Measurements from ENCODE around the gene LPP. TPM values are rescaled to one million over a fixed set of nuclear protein-coding genes. Genes with fewer than 3 reads are reported as not detected.

Gene LPP
- total RNA-seq, 3 donors from 2014 or later (not counting 1 experiment from before 2014, with no cell fraction given), result 137 to 163 (median 149) TPM

DNA sequence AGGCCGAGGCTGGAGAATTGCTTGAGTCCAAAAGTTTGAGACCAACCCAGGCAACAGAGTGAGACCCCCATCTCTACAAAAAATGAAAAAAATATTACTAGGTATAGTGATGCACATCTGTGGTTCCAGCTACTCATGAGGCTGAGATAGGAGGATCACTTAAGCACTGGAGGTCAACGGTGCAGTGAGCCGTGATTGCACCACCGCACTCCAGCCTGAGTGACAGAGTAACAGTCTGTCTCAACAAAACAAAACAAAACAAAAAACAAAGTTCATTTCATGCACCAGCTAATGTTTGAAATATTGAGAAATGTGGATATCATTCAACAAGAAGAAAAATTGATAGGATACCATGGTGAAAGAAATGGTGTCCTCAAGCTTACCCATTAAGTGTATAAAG, 567.4 kb downstream of the LPP start:
- Histone ChIP-seq H3K9me3 (ENCODE audit: control insufficient read depth, insufficient read depth, low read length) (no peaks in the 10 kb centered on the region), H3K4me3 (ENCODE audit: low read length) (no peak overlapping the region), H3K36me3 (ENCODE audit: control insufficient read depth, insufficient read depth, low read length) (no peaks in the 10 kb centered on the region), H3K27ac (ENCODE audit: low read length) (no peak overlapping the region), H3K4me1 (ENCODE audit: control insufficient read depth, insufficient read depth, low read length) (no peaks in the 10 kb centered on the region), H3K27me3 (ENCODE audit: control insufficient read depth, insufficient read depth, low read length) (no peaks in the 10 kb centered on the region)
- TF ChIP-seq, protein P1, sequence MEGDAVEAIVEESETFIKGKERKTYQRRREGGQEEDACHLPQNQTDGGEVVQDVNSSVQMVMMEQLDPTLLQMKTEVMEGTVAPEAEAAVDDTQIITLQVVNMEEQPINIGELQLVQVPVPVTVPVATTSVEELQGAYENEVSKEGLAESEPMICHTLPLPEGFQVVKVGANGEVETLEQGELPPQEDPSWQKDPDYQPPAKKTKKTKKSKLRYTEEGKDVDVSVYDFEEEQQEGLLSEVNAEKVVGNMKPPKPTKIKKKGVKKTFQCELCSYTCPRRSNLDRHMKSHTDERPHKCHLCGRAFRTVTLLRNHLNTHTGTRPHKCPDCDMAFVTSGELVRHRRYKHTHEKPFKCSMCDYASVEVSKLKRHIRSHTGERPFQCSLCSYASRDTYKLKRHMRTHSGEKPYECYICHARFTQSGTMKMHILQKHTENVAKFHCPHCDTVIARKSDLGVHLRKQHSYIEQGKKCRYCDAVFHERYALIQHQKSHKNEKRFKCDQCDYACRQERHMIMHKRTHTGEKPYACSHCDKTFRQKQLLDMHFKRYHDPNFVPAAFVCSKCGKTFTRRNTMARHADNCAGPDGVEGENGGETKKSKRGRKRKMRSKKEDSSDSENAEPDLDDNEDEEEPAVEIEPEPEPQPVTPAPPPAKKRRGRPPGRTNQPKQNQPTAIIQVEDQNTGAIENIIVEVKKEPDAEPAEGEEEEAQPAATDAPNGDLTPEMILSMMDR (IDR thresholded peaks at IDR 0.05), result no peak
- Mint-ChIP-seq H3K9me3 (no peaks in the 10 kb centered on the region), H3K27me3 (ENCODE audit: low read depth in 2 of 2) (no peaks in the 10 kb centered on the region), H3K4me1 (peaks cover 5 to 21% of the 10 kb centered on the region in 2 donors), H3K27ac (no peak overlapping the region), H3K36me3 (no peaks in the 10 kb centered on the region), H3K4me3 (no peak overlapping the region)
- 100% methylated on average over 2 of the region's 4 CpGs for WGBS (ENCODE audit: insufficient coverage)
- ATAC-seq (no peak), DNase-seq (no peak)
- intact Hi-C loops (cut with micrococcal nuclease), result no loop called here

DNA sequence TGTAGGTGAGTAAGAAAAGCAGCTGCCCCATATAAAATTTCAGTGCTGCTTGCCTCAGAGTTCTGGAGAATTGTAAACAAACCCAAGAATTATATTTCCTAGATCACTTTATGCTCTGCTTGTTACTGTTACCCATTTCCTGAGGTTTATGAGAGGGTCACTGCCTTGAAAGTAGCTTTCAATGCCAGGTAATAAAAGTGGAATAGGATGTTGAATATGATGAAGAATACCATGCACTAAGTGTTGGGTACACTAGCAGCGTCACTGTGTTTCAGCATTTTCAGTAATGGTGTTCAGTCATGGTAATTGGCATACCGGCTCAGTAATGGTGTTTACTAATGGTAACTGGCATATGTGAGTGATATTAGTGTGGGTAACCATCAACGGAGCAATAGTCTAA, 568.0 kb downstream of the LPP start:
- no peak overlapping the region for H3K27ac Mint-ChIP-seq
- Histone ChIP-seq H3K4me1 (ENCODE audit: control insufficient read depth, insufficient read depth, low read length) (no peaks in the 10 kb centered on the region), H3K27me3 (ENCODE audit: control insufficient read depth, insufficient read depth, low read length) (no peaks in the 10 kb centered on the region), H3K9me3 (ENCODE audit: control insufficient read depth, insufficient read depth, low read length) (no peaks in the 10 kb centered on the region), H3K36me3 (ENCODE audit: control insufficient read depth, insufficient read depth, low read length) (no peaks in the 10 kb centered on the region), H3K4me3 (ENCODE audit: low read length) (no peak overlapping the region), H3K27ac (ENCODE audit: low read length) (no peak overlapping the region)
- no peak overlapping the region for H3K4me3 Mint-ChIP-seq
- intact Hi-C loops (cut with micrococcal nuclease), result no loop called here
- no peak for ATAC-seq
- TF ChIP-seq, protein P1 (IDR thresholded peaks at IDR 0.05), result no peak
- 91% methylated on average over 3 of the region's 3 CpGs for WGBS (ENCODE audit: insufficient coverage)
- H3K27me3 Mint-ChIP-seq (ENCODE audit: low read depth in 2 of 2), result no peaks in the 10 kb centered on the region
- no peak for DNase-seq
- peaks cover 5 to 19% of the 10 kb centered on the region in 2 donors for H3K4me1 Mint-ChIP-seq
- H3K9me3 Mint-ChIP-seq, result no peaks in the 10 kb centered on the region
- H3K36me3 Mint-ChIP-seq, result no peaks in the 10 kb centered on the region

DNA sequence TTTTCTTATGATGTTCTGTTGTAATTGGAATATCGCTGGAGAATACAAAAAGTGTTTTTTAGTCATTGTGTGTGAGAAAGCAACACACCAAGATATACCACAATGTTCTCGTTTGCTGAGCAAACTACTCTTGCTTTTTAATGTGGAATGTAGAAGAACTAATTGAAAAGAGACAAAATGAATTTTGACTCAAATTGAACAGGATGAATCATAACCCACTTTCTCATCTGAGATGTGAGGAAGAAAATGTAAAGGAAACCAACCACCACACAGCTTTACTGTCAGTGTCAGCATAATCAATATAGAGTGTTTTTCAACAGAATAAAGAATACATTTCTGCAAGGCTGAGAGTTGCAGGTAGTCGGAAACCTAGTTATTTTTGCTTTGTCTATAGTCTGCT, 569.0 kb downstream of the LPP start:
- 80% methylated on average over 1 of the region's 3 CpGs for WGBS (ENCODE audit: insufficient coverage)
- TF ChIP-seq, protein P1 (IDR thresholded peaks at IDR 0.05), result no peak
- intact Hi-C loops (cut with micrococcal nuclease), result no loop called here

DNA sequence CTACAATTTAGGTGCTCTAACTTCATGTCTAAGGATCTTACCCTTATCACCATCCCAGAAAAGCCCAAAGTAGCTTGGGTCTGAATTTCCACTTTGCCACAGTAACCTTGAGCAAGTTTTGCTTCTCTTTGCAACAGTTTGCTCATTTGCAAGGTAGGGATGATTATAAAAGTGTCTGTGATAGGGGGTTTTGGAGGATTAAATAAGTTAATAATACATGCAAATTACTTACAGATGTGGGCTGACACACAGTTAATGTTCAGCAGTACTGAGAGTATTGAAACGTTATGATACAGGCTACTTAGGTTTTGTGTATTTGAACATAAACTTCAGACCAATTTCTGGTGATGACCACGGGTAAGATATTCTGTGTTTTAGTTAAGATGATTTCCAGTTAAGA, 573.1 kb downstream of the LPP start:
- H3K9me3 Mint-ChIP-seq, result no peaks in the 10 kb centered on the region
- H3K4me1 Mint-ChIP-seq, result peaks cover 13 to 22% of the 10 kb centered on the region in 2 donors
- DNase-seq (no peak), ATAC-seq (no peak)
- Histone ChIP-seq H3K4me3 (ENCODE audit: low read length) (no peak overlapping the region), H3K27me3 (ENCODE audit: control insufficient read depth, insufficient read depth, low read length) (no peaks in the 10 kb centered on the region), H3K36me3 (ENCODE audit: control insufficient read depth, insufficient read depth, low read length) (peaks cover 3% of the 10 kb centered on the region), H3K4me1 (ENCODE audit: control insufficient read depth, insufficient read depth, low read length) (peaks cover 4% of the 10 kb centered on the region), H3K27ac (ENCODE audit: low read length) (no peak overlapping the region), H3K9me3 (ENCODE audit: control insufficient read depth, insufficient read depth, low read length) (no peaks in the 10 kb centered on the region)
- no peaks in the 10 kb centered on the region for H3K36me3 Mint-ChIP-seq
- H3K27me3 Mint-ChIP-seq (ENCODE audit: low read depth in 2 of 2), result no peaks in the 10 kb centered on the region
- no peak overlapping the region for H3K27ac Mint-ChIP-seq
- WGBS (ENCODE audit: insufficient coverage), result 89% methylated on average over 1 of the region's 2 CpGs
- TF ChIP-seq, protein P1 (IDR thresholded peaks at IDR 0.05), result no peak
- H3K4me3 Mint-ChIP-seq, result no peak overlapping the region
- intact Hi-C loops (cut with micrococcal nuclease), result no loop called here

More for the DNA sequence above, 569.0 kb downstream of the LPP start:
- Histone ChIP-seq H3K27ac (ENCODE audit: low read length) (no peak overlapping the region), H3K27me3 (ENCODE audit: control insufficient read depth, insufficient read depth, low read length) (no peaks in the 10 kb centered on the region), H3K36me3 (ENCODE audit: control insufficient read depth, insufficient read depth, low read length) (no peaks in the 10 kb centered on the region), H3K9me3 (ENCODE audit: control insufficient read depth, insufficient read depth, low read length) (no peaks in the 10 kb centered on the region), H3K4me3 (ENCODE audit: low read length) (no peak overlapping the region), H3K4me1 (ENCODE audit: control insufficient read depth, insufficient read depth, low read length) (no peaks in the 10 kb centered on the region)
- Mint-ChIP-seq H3K4me1 (peaks cover 0 to 15% of the 10 kb centered on the region in 2 donors), H3K27ac (no peak overlapping the region), H3K4me3 (no peak overlapping the region), H3K27me3 (ENCODE audit: low read depth in 2 of 2) (no peaks in the 10 kb centered on the region), H3K36me3 (no peaks in the 10 kb centered on the region), H3K9me3 (no peaks in the 10 kb centered on the region)
- no peak for ATAC-seq
- no peak for DNase-seq
